IPS-11a (cell line): ENCODE measurements around the gene CENPX.

Experiments used
- H3K4me3 ChIP-seq: one replicate; pipeline ENCODE4 v1.5.1; 2013; ENCODE audit warnings: low read depth, low read length, control low read depth

The CENPX gene

DNA sequence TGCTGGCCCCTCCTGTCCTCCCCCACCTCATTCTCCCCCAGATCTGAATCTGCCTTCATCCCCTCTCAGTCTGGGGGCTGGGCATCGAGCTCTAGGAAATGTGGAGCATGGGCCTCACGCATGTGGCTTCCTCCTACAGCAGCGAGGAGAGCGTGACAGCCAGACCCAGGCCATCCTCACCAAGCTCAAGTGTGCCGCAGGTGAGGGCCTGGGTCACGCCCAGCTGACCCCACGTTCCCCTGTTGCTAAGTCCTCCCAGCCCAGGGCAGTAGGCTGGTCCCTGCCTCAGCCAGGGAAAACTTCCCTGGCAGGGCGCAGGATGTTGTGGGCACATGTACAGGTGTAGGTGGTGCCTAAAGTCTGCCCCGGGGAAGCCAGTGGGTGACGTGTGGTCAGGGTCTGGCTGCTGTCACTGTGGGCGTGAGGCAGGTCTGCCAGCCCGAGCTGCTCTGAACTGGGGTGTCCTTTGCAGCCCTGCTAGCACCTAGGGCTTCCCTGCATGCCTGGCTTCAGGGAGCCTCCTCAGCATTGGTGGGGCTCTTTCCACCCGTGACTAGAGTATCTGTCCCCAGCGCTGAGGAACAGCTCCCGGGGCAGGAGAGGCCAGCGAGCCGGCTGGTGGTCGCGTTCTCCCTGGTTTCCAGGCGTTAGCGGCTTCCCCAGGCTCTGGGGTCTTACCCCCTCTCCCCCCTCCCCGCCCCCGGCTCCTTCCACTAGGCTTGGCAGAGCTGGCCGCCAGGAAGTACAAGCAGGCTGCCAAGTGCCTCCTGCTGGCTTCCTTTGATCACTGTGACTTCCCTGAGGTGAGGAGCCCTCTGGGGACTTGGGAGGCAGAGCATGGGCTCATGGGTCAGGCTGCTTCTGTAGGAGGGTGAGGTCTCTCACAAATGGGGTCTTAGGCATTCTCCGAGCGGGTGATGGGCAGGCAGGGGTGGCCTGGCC, 32.6 kb upstream of the CENPX start:
- no peak overlapping the region for H3K4me3 ChIP-seq

DNA sequence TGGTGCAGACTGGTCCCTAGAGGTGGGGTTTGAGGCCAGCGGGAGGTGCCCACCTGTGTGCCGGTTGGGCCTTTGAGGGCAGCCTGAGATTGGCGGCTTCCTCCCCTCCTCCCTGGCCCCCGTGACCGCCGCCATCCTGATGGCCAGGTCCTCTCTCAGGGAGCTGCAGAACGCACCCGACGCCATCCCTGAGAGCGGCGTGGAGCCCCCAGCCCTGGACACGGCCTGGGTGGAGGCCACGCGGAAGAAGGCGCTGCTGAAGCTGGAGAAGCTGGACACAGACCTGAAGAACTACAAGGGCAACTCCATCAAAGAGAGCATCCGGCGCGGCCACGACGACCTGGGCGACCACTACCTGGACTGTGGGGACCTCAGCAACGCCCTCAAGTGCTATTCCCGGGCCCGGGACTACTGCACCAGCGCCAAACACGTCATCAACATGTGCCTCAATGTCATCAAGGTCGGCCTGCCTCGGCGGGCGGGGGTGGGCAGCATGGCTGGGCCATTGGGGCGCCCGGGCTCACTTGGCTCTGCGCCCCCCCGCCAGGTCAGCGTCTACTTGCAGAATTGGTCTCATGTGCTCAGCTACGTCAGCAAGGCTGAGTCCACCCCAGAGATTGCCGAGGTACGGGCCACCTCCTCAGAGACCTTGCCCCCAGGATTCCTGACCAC, 31.8 kb upstream of the CENPX start:
- no peak overlapping the region for H3K4me3 ChIP-seq

DNA sequence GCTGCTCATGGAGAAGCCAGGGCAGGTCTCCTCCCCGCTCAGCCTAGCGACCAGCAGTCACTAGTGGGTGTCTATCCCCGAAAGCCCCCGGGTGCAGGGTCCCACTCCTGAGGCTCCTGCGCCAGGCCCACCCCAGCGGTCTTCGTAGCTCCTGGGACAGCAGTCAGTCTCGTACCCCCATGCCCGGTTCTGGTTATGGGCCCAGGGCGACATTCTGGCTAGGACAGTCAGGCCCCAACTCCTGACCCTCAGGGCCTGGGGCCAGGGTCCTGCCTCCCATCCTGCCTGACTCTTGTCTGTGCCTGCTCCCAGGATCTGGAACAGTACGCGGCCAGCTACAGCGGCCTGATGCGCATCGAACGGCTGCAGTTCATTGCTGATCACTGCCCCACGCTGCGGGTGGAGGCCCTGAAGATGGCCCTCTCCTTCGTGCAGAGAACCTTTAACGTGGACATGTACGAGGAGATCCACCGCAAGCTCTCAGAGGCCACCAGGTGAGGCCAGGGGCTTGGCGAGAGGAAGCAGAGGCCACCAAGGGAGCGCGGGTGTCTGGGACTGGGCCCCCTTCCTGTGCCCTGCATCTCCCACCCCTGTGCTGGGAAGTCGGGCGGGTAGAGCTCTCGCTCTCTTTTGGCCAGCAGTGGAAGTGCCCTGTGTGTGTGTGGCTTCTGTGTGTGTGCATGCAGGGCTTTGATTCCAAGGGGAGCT, 31.0 kb upstream of the CENPX start:
- H3K4me3 ChIP-seq = no peak overlapping the region

- no peak overlapping the region for H3K4me3 ChIP-seq
These were observed 30.5 kb upstream of the CENPX start for GRCh38 chr17:82053130-82053529.

DNA sequence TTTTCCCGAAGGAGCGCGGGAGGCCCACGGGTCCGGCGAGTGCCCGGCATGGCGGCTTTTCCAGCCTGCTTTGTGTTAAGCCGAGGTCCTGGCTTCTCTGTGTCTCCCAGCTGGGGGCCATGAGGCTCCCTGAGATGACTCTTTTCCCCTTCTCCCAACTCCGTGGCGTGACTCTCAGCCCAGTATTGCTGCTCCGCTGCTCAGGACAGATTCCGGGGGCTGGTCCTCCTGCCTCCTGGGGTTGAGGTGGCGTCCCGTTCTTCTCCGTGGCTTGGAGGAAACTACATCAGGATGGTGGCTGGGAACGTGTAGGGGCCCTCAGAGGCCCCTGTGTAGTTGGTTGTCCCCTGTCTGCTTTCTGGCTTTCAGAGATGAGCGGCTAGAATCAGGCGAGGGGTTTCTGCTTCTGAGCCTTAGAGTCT, 30.0 kb upstream of the CENPX start:
- peak overlapping the region; percentile 88 for H3K4me3 ChIP-seq

- H3K4me3 ChIP-seq = peak within 1 kb of the TSS; percentile 88
These were observed 29.3 kb upstream of the CENPX start, which contains the start of the genes GPS1 and RFNG for GRCh38 chr17:82051776-82052637. Gene GPS1, plus strand, starts transcription at chr17:82051898. Its CDS starts 34 bp downstream, at chr17:82051932. Gene RFNG, minus strand, starts transcription at chr17:82051811. Its CDS starts 45 bp downstream, at chr17:82051766.

GRCh38 chr17:82050761-82051641, 28.3 kb upstream of the CENPX start:
- peak overlapping the region; percentile 88 for H3K4me3 ChIP-seq

- no peak overlapping the region for H3K4me3 ChIP-seq
These were observed 27.6 kb upstream of the CENPX start for GRCh38 chr17:82050152-82050760.

- no peak overlapping the region for H3K4me3 ChIP-seq
These were observed 26.9 kb upstream of the CENPX start for GRCh38 chr17:82049521-82049971.

GRCh38 chr17:82049106-82049505, 26.4 kb upstream of the CENPX start:
- no peak overlapping the region for H3K4me3 ChIP-seq

DNA sequence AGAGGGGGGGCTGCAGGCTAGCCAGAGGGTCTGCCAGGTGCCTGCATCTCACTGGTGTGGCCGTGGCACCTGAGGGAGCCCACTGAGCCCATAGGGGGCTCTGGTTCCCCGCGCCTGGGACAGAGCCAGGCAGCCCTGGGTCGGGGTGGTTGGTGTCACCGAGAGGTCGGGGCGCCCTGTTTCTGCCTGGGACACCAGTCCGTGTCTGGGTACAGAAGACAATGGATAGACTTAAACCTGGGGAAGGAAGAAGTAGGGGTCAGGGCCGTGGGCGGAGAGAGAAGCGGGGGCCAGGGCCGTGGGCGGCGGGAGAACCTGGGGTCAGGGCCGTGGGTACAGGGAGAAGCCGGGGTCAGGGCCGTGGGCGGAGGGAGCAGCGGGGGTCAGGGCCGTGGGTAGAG, 25.9 kb upstream of the CENPX start:
- no peak overlapping the region for H3K4me3 ChIP-seq

GRCh38 chr17:82047914-82048570, 25.4 kb upstream of the CENPX start:
- no peak overlapping the region for H3K4me3 ChIP-seq

GRCh38 chr17:82047379-82047778, 24.7 kb upstream of the CENPX start:
- no peak overlapping the region for H3K4me3 ChIP-seq

GRCh38 chr17:82046903-82047302, 24.2 kb upstream of the CENPX start:
- H3K4me3 ChIP-seq = no peak overlapping the region

GRCh38 chr17:82045936-82046484, 23.3 kb upstream of the CENPX start:
- H3K4me3 ChIP-seq = no peak overlapping the region

DNA sequence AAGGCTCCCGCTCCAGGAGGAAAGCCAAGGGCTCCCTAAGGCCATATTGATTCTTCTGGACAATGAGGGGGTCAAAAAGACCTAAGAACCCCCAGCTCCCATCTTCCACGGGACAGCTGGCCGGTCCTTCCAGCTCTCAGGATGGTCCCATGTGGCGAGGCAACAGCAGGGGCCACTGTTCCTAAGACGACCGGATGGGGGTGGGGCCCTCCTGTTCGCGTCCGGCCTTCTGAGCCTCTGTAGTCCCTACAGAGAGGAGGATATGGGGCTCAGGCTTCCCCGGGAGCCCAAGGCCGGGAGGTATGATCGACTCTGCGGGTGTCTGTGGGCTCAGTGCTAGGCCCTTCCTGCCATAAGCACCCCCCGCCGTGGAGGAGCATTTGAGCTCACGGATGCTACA, 20.8 kb upstream of the CENPX start:
- H3K4me3 ChIP-seq = no peak overlapping the region

- no peak overlapping the region for H3K4me3 ChIP-seq
These were observed 20.0 kb upstream of the CENPX start for GRCh38 chr17:82042649-82043048.
